SJCRH30 (cell line): Measurements from ENCODE around the gene GRID2. TPM values are rescaled to one million over a fixed set of nuclear protein-coding genes. Genes with fewer than 3 reads are reported as not detected.
"Not testable (repeated sequence)": the region's sequence is repeated elsewhere in the genome, so short reads cannot be mapped to it uniquely, and the experiment has no call there.

ENCODE experiments used
- DNase-seq, 2 experiments: peaks; one replicate each; pipeline ENCODE4 v3.0.0-alpha.2; 2015 to 2020
- H3K27ac ChIP-seq: fragments of 250-450 bp; sonication (Bioruptor Pico); 2 replicates; pipeline ENCODE4 v1.5.1; 2020; ENCODE audit warnings: mild to moderate bottlenecking, moderate library complexity
- H3K27me3 ChIP-seq: fragments of 250-450 bp; sonication (Bioruptor Pico); 2 replicates; pipeline ENCODE4 v1.5.1; 2020; ENCODE audit warnings: mild to moderate bottlenecking, moderate library complexity
- H3K36me3 ChIP-seq: fragments of 250-450 bp; sonication (Bioruptor Pico); 2 replicates; pipeline ENCODE4 v1.5.1; 2020; ENCODE audit warnings: mild to moderate bottlenecking, moderate library complexity
- H3K4me1 ChIP-seq: fragments of 250-450 bp; sonication (Bioruptor Pico); 2 replicates; pipeline ENCODE4 v1.5.1; 2020; ENCODE audit warnings: mild to moderate bottlenecking, moderate library complexity
- H3K4me3 ChIP-seq: fragments of 250-450 bp; sonication (Bioruptor Pico); 2 replicates; pipeline ENCODE4 v1.5.1; 2020; ENCODE audit warnings: mild to moderate bottlenecking, moderate library complexity
- H3K9me3 ChIP-seq: fragments of 250-450 bp; sonication (Bioruptor Pico); replicated peaks from 2 replicates; pipeline ENCODE4 v1.5.1; 2020; ENCODE audit warnings: mild to moderate bottlenecking, moderate library complexity
- total RNA-seq: library from RNA; depleted of rRNA; stranded (reverse); fragments of >200 nt; shearing (Covaris generic); gene quantifications from 2 replicates; pipeline ENCODE4 v1.2.3, GENCODE V29; 2014

GRID2 gene
- total RNA-seq, 1 experiment from 2014 or later = 0.91 TPM

GRCh38 chr4:93317057-93317456 lies 1013.3 kb downstream of the GRID2 start:
- H3K36me3 ChIP-seq = no peaks in the 10 kb centered on the region
- H3K4me3 ChIP-seq = no peak overlapping the region
- H3K27me3 ChIP-seq = no peaks in the 10 kb centered on the region
- H3K27ac ChIP-seq = no peak overlapping the region
- no peaks in the 10 kb centered on the region for H3K4me1 ChIP-seq
- no peaks in the 10 kb centered on the region for H3K9me3 ChIP-seq
- DNase-seq = no peak

DNA sequence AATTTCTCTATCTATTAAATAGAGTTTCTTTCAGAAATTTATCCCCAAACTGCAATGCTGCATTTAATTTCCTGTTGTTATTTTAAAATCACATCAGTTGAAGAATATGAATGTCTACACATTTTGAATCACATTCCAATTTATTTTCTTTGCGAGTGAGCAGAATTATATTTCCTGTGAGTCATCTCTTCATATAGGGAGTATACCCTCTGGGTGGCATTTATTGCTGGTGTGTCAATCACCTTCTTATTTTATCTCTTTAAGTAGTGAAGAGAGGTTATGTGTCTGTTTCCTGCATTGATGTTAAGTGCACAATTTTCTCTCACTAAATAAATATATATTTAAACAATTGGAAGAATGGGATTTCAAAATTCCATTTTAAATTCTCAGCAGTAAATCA lies 1013.8 kb downstream of the GRID2 start:
- no peak for DNase-seq
- H3K27ac ChIP-seq = no peak overlapping the region
- no peaks in the 10 kb centered on the region for H3K36me3 ChIP-seq
- H3K27me3 ChIP-seq = no peaks in the 10 kb centered on the region
- H3K9me3 ChIP-seq = no peaks in the 10 kb centered on the region
- H3K4me1 ChIP-seq = no peaks in the 10 kb centered on the region
- H3K4me3 ChIP-seq = no peak overlapping the region

GRCh38 chr4:93319041-93319440 lies 1015.3 kb downstream of the GRID2 start:
- no peak overlapping the region for H3K4me3 ChIP-seq
- DNase-seq = no peak
- no peaks in the 10 kb centered on the region for H3K9me3 ChIP-seq
- H3K36me3 ChIP-seq = no peaks in the 10 kb centered on the region
- no peak overlapping the region for H3K27ac ChIP-seq
- no peaks in the 10 kb centered on the region for H3K27me3 ChIP-seq
- H3K4me1 ChIP-seq = no peaks in the 10 kb centered on the region

DNA sequence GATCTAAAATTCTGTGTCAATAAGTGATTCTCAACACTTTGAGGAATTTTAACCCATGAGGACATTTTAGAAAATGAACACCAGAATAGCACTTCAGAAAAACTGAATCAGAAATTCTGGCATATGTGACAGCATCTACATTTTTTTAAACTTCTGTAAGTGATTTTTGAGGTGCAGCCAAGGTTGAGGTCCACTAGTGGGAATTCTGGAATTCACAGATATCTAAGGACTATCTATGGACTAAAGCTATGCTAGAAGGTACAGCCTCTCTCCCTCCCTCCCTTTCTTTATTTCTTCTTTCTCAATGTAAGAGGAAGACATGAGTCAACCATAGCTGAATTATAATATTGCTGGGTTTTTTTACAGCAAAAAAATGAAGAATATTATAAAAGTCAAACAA lies 1016.6 kb downstream of the GRID2 start:
- Histone ChIP-seq H3K4me3 (no peak overlapping the region), H3K27ac (no peak overlapping the region), H3K9me3 (no peaks in the 10 kb centered on the region), H3K36me3 (no peaks in the 10 kb centered on the region), H3K4me1 (no peaks in the 10 kb centered on the region), H3K27me3 (no peaks in the 10 kb centered on the region)
- no peak for DNase-seq

DNA sequence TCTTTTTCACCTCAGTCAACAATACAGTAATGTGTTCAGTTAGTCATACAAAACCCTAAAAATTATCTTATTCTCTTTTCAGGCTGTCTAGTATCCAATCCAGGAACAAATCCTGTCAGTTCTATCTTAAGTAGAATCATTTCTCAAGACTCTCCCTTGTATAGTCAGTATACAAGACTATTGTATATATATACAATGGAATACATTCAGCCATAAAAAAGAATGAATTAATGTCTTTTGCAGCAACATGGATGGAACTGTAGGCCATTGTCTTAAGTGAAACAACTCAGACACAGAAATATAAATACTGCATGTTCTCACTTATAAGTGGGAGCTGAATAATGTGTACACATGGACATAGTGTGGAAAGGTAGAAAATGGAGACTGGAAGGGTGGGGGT lies 1023.6 kb downstream of the GRID2 start:
- no peaks in the 10 kb centered on the region for H3K36me3 ChIP-seq
- H3K9me3 ChIP-seq = no peaks in the 10 kb centered on the region
- H3K27me3 ChIP-seq = no peaks in the 10 kb centered on the region
- no peak for DNase-seq
- H3K27ac ChIP-seq = no peak overlapping the region
- H3K4me3 ChIP-seq = no peak overlapping the region
- H3K4me1 ChIP-seq = no peaks in the 10 kb centered on the region

DNA sequence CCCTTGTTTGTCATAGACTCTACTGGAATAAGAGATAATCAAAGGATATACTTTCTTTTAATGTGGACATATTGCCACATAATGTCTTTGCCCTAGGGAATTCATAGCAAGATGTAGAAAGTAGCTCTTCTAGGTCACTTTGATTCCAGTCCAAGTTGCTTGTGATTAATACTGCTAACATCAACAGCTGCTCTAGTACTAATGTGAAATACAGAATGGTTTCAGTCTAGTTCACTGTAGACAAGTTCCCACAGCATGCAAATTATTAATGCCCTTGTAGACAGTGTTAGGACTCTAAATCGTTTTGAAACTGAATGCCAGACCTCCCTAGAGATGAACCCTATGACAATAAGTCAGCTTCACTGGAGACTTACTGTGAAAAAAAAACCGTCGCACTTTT lies 1030.2 kb downstream of the GRID2 start:
- H3K27ac ChIP-seq = no peak overlapping the region
- no peaks in the 10 kb centered on the region for H3K4me1 ChIP-seq
- no peaks in the 10 kb centered on the region for H3K9me3 ChIP-seq
- DNase-seq = no peak
- no peaks in the 10 kb centered on the region for H3K36me3 ChIP-seq
- no peak overlapping the region for H3K4me3 ChIP-seq
- H3K27me3 ChIP-seq = no peaks in the 10 kb centered on the region

- no peak overlapping the region for H3K27ac ChIP-seq
- DNase-seq = no peak
- no peaks in the 10 kb centered on the region for H3K9me3 ChIP-seq
Observed at GRCh38 chr4:93337196-93337595, 1033.4 kb downstream of the GRID2 start.

DNA sequence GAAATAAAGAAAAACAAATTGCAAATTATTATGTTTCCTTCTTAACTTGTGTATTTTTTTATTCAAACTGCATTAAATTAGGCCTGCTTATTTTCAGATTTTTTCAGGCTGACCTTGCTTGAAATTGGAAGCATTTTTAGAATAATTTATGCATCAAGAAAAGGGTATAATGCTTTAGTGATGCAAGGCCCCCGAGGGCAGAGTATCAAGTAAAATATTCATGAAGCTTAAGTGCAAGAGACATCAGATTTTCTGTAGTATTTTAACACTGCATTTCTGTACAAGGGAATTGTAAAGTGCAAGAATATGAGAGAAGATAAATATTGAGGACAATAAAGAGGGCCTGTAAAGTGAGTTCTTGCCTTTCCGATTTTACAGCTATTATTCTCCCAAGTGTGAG lies 1039.0 kb downstream of the GRID2 start:
- H3K27ac ChIP-seq = no peak overlapping the region
- H3K4me1 ChIP-seq = no peaks in the 10 kb centered on the region
- DNase-seq = no peak
- no peaks in the 10 kb centered on the region for H3K27me3 ChIP-seq
- 0 out of 2 replicates have a peak, but pooled peaks cover 3% of the 10 kb centered on the region for H3K9me3 ChIP-seq
- H3K36me3 ChIP-seq = no peaks in the 10 kb centered on the region
- no peak overlapping the region for H3K4me3 ChIP-seq

More at GRCh38 chr4:93337196-93337595, 1033.4 kb downstream of the GRID2 start:
- no peak overlapping the region for H3K4me3 ChIP-seq
- H3K36me3 ChIP-seq = no peaks in the 10 kb centered on the region
- no peaks in the 10 kb centered on the region for H3K27me3 ChIP-seq
- H3K4me1 ChIP-seq = no peaks in the 10 kb centered on the region

- no peaks in the 10 kb centered on the region for H3K4me1 ChIP-seq
- no peaks in the 10 kb centered on the region for H3K27me3 ChIP-seq
- no peaks in the 10 kb centered on the region for H3K36me3 ChIP-seq
- H3K4me3 ChIP-seq = no peak overlapping the region
- H3K9me3 ChIP-seq = 0 out of 2 replicates have a peak, but pooled peaks cover 3% of the 10 kb centered on the region
- DNase-seq = no peak
- H3K27ac ChIP-seq = no peak overlapping the region
Observed at GRCh38 chr4:93346840-93347239, 1043.1 kb downstream of the GRID2 start.

GRCh38 chr4:93348896-93349295 lies 1045.1 kb downstream of the GRID2 start:
- DNase-seq = no peak
- Histone ChIP-seq H3K4me1 (no peaks in the 10 kb centered on the region), H3K27ac (no peak overlapping the region), H3K27me3 (no peaks in the 10 kb centered on the region), H3K36me3 (no peaks in the 10 kb centered on the region), H3K9me3 (0 out of 2 replicates have a peak, but pooled peaks cover 3% of the 10 kb centered on the region), H3K4me3 (no peak overlapping the region)

GRCh38 chr4:93351846-93352245 lies 1048.1 kb downstream of the GRID2 start:
- no peak for DNase-seq

GRCh38 chr4:93355411-93355810 lies 1051.6 kb downstream of the GRID2 start:
- Histone ChIP-seq H3K9me3 (no peaks in the 10 kb centered on the region), H3K4me3 (no peak overlapping the region), H3K36me3 (no peaks in the 10 kb centered on the region), H3K4me1 (no peaks in the 10 kb centered on the region), H3K27ac (no peak overlapping the region), H3K27me3 (no peaks in the 10 kb centered on the region)
- DNase-seq = no peak

More at GRCh38 chr4:93351846-93352245, 1048.1 kb downstream of the GRID2 start:
- Histone ChIP-seq H3K36me3 (no peaks in the 10 kb centered on the region), H3K4me3 (no peak overlapping the region), H3K27ac (no peak overlapping the region), H3K27me3 (no peaks in the 10 kb centered on the region), H3K4me1 (no peaks in the 10 kb centered on the region), H3K9me3 (no peaks in the 10 kb centered on the region)

DNA sequence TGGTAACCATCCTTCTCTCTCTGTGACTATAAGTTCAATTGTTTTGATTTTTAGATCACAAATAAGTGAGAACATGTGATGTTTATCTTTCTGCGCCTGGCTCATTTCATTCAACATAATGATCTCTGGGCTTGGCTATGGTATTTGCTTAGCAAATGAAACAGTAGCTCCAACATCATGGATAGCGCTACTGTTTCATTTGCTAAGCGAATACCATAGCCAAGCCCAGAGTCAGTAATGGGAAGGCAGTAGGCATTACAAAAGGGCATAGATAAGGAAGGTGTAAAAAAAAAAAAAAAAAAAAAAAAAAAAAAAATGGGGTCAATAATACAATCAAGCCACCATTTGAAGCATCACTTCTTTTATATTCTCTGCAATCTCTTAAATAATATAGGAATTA lies 1055.8 kb downstream of the GRID2 start:
- Histone ChIP-seq H3K4me3 (no peak overlapping the region), H3K27ac (no peak overlapping the region), H3K27me3 (no peaks in the 10 kb centered on the region), H3K9me3 (no peaks in the 10 kb centered on the region), H3K4me1 (no peaks in the 10 kb centered on the region), H3K36me3 (no peaks in the 10 kb centered on the region)
- DNase-seq = no peak

DNA sequence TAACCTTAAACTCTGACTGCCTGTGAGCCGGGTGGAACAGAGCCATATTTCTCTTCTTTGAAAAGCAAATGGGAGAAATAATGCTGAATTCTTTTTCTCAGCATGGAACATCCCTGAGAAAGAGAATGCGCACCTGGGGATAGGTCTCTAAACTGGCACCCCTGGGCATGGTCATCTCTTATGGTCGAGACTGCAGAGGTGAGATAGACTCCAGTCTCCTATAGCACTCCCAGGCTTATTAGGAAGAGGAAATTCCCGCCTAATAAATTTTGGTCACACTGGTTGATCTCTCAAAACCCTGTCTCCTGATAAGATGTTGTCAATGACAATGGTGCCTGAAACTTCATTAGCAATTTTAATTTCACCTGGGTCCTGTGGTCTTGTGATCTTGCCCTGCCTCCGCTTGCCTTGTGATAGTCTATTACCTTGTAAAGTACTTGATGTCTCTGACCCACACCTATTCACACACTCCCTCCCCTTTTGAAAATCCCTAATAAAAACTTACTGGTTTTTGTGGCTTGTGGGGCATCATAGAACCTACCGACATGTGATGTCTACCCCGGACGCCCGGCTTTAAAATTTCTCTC lies 1062.5 kb downstream of the GRID2 start:
- not testable (repeated sequence) for DNase-seq

DNA sequence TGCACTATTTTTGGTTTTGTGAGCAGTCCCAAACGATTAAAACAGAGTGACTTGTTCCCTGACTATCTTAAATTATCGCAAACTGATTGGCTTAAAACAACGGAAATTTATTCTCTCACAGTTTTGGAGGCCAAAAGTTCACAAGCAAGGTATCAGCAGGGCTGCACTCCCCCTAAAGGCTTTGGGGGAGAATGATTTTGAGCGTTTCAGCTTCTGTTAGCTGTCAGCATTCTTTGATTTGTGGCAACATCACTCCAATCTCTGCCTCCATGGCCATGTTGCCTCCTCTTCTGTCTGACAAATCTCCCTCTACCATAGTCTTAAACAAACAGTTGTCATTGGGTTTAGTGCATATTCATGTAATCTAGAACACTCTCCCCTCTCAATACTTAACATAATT lies 1065.2 kb downstream of the GRID2 start:
- H3K4me1 ChIP-seq = no peaks in the 10 kb centered on the region
- H3K27me3 ChIP-seq = no peaks in the 10 kb centered on the region
- H3K4me3 ChIP-seq = no peak overlapping the region
- no peak overlapping the region for H3K27ac ChIP-seq
- no peak for DNase-seq
- no peaks in the 10 kb centered on the region for H3K9me3 ChIP-seq
- no peaks in the 10 kb centered on the region for H3K36me3 ChIP-seq

More for the DNA sequence above, 1062.5 kb downstream of the GRID2 start:
- not testable (repeated sequence) for H3K4me1 ChIP-seq, H3K27me3 ChIP-seq, H3K36me3 ChIP-seq, H3K4me3 ChIP-seq, H3K9me3 ChIP-seq, H3K27ac ChIP-seq

DNA sequence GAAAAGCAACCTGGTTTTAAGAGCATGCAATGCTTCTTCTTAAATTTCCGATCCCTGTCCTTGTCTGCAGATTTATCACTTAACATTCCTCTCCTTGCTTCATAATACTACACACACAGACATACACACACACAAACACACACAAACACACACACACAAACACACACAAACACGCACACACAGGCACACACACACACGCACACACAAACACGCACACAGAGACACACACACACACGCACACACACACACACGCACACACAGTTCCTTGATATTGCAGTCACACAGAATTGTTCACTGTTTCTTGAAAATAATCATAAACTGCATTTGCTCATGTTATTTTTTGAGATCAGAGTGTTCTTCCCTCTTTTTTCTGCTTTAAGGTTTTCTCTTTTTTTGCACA lies 1066.5 kb downstream of the GRID2 start:
- no peak for DNase-seq
- Histone ChIP-seq H3K36me3 (no peaks in the 10 kb centered on the region), H3K27ac (no peak overlapping the region), H3K4me1 (peaks cover 9% of the 10 kb centered on the region; the same call in 1 of the 2 replicates), H3K4me3 (no peak overlapping the region), H3K27me3 (no peaks in the 10 kb centered on the region), H3K9me3 (no peaks in the 10 kb centered on the region)
